GM13977 (cell line): ENCODE results near the gene CAMKMT.

Source experiments
- DNase-seq: peaks from one replicate; pipeline ENCODE4 v3.0.0; 2012; ENCODE audit warnings: low spot score
- in situ Hi-C: fragments of 300-500 bp; cut with MboI; formaldehyde crosslinking; loops from one replicate; pipeline ENCODE4 v1.12.0; 2022; ENCODE audit warnings: low sequenced_read_pairs, low pct_unique_long_range_greater_than_20kb, mixed read lengths, inconsistent platforms; ENCODE audit not compliant: unreplicated experiment
- TF ChIP-seq, protein P1 (sequence below): IDR thresholded peaks from 2 replicates; pipeline ENCODE4 v1.5.1; 2012; ENCODE audit warnings: mild to moderate bottlenecking, control low read depth; ENCODE audit not compliant: insufficient read depth; ENCODE audit errors: extremely low read depth, missing control alignments

Gene CAMKMT

GRCh38 chr2:44778221-44778654, 416.5 kb downstream of the CAMKMT start:
- TF ChIP-seq, protein P1, sequence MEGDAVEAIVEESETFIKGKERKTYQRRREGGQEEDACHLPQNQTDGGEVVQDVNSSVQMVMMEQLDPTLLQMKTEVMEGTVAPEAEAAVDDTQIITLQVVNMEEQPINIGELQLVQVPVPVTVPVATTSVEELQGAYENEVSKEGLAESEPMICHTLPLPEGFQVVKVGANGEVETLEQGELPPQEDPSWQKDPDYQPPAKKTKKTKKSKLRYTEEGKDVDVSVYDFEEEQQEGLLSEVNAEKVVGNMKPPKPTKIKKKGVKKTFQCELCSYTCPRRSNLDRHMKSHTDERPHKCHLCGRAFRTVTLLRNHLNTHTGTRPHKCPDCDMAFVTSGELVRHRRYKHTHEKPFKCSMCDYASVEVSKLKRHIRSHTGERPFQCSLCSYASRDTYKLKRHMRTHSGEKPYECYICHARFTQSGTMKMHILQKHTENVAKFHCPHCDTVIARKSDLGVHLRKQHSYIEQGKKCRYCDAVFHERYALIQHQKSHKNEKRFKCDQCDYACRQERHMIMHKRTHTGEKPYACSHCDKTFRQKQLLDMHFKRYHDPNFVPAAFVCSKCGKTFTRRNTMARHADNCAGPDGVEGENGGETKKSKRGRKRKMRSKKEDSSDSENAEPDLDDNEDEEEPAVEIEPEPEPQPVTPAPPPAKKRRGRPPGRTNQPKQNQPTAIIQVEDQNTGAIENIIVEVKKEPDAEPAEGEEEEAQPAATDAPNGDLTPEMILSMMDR, result no peak
- no peak for DNase-seq
- in situ Hi-C loops, result no loop called here

GRCh38 chr2:44778671-44779476, 417.1 kb downstream of the CAMKMT start:
- TF ChIP-seq, protein P1, result no peak
- peak; percentile 90 for DNase-seq
- in situ Hi-C loops, result no loop called here

- no peak for DNase-seq
- TF ChIP-seq, protein P1, result no peak
- in situ Hi-C loops, result no loop called here
Observed at GRCh38 chr2:44779793-44780192, 418.0 kb downstream of the CAMKMT start.

- DNase-seq, result no peak
- TF ChIP-seq, protein P1, result no peak
- in situ Hi-C loops, result no loop called here
Observed at GRCh38 chr2:44780406-44780805, 418.7 kb downstream of the CAMKMT start.

- DNase-seq, result no peak
- in situ Hi-C loops, result no loop called here
- TF ChIP-seq, protein P1, result no peak
Observed at GRCh38 chr2:44785433-44785832, 423.7 kb downstream of the CAMKMT start.

GRCh38 chr2:44786045-44786816, 424.5 kb downstream of the CAMKMT start:
- in situ Hi-C loops, result no loop called here
- TF ChIP-seq, protein P1, result no peak
- DNase-seq, result no peak
